GM12892 (cell line): ENCODE measurements around the gene DRICH1.

Experiments used
- POLR2A ChIP-seq: IDR thresholded peaks from 2 replicates; pipeline ENCODE4 v1.6.1; 2011; ENCODE audit warnings: low read depth, low read length, control low read depth
- POLR2AphosphoS5 ChIP-seq: IDR thresholded peaks from 2 replicates; pipeline ENCODE4 v1.6.1; 2011; ENCODE audit warnings: low read depth, low read length, control low read depth
- TAF1 ChIP-seq: IDR thresholded peaks from 2 replicates; pipeline ENCODE4 v1.6.1; 2011; ENCODE audit warnings: low read depth, mild to moderate bottlenecking, control low read depth, low read length, borderline replicate concordance

DNA sequence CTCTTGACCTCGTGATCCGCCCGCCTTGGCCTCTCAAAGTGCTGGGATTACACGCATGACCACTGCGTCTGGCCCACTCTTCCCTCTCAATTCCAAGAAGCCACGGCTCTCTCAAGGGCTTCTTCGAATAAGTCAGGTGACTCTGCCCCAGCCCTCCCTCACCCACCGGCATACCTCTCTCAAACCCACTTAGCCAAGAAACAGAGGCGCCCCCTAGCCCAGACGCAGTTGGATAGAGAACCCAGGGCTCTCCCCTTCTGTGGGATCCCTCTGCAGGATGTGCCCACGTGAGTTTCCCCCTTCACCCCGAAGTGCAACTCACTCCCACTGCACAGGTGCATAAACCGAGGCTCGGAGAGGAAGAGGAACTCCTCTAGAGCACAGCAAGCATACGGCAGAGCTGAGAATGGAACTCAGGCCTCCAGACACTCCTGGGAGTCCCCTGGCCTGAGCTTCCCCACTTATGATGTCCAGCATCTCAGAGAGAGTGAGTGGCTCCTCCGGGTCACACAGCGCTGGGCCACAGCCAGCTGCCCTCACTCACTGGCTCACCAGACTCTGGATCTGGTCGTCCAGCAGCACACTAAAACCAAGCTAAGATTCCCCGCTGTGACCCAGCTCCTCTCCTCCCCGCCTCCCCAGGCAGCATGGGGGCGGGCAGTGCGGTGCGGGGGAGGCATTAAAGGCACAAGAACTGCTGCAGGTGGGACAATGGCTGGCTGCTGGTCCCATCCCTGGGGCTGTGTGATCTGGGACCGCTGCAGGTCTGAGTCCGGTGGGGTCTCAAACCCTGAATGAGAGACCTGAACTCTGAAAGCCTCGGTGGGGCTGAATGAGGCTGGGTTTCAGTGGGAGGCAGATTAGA lies 41.9 kb upstream of the DRICH1 start:
- TF ChIP-seq TAF1 (no peak), POLR2A (no peak), POLR2AphosphoS5 (no peak)
